GM12878 (cell line): ENCODE results near the gene SOCS6. TPM values are rescaled to one million over a fixed set of nuclear protein-coding genes. Genes with fewer than 3 reads are reported as not detected.

Source experiments
- ATAC-seq: fragments of 200-7000 bp; cut with Tn5 transposase; 3 replicates; pipeline ENCODE4 v1.9.1; 2020; ENCODE audit warnings: mild to moderate bottlenecking, moderate library complexity
- BruUV-seq: library from RNA; stranded (reverse); fragments of 400-500 nt; replicated peaks from 2 replicates; lab custom pipeline; 2021; lab: Mats Ljungman, UMichigan
- CTCF ChIA-PET: fragments of 300-600 bp; sonication (Branson Sonifier 250); formaldehyde crosslinking; extraction: SDS; loops from one replicate; lab custom pipeline; 2021; ENCODE audit warnings: inconsistent platforms; lab: Yijun Ruan, JAX
- POLR2A ChIA-PET: fragments of 350-600 bp; formaldehyde crosslinking; extraction: SDS; loops from one replicate; lab custom pipeline; 2021; ENCODE audit warnings: inconsistent platforms; lab: Charles Lee
- RAD21 ChIA-PET: fragments of 300-600 bp; sonication (Branson Sonifier 250); formaldehyde crosslinking; loops from one replicate; lab custom pipeline; 2023; ENCODE audit warnings: antibody characterized with exemption; ENCODE audit not compliant: unreplicated experiment; lab: Charles Lee
- SMC1A ChIA-PET: fragments of 300-600 bp; sonication (Branson Sonifier 250); formaldehyde crosslinking; loops from one replicate; lab custom pipeline; 2023; ENCODE audit not compliant: unreplicated experiment, uncharacterized antibody; lab: Charles Lee
- DNase-seq: peaks from one replicate; pipeline ENCODE4 v3.0.0-alpha.2; 2011; ENCODE audit warnings: low read depth, low spot score
- FAIRE-seq: peaks from 3 replicates; lab custom pipeline; 2011; peaks lifted over from hg19 to GRCh38; lab: Jason Lieb, UNC
- H2AFZ ChIP-seq: 2 replicates; pipeline ENCODE4 v1.6.0; 2011; ENCODE audit warnings: low read depth, low read length, control low read depth; ENCODE audit not compliant: control insufficient read depth
- H3K27ac ChIP-seq: 2 replicates; pipeline ENCODE4 v1.5.1; 2011; ENCODE audit warnings: control low read depth; ENCODE audit not compliant: control insufficient read depth, insufficient read depth
- H3K27me3 ChIP-seq, 2 experiments: replicated peaks in 1 of 2; 2 replicates each; pipeline versions ENCODE4 v1.6.0 to v1.6.1; 2011; ENCODE audit warnings: low read length in 1 of 2; ENCODE audit not compliant: control insufficient read depth in 2 of 2, insufficient read depth in 2 of 2
- H3K36me3 ChIP-seq, 2 experiments: 2 replicates each; pipeline ENCODE4 v1.5.1; 2011; ENCODE audit warnings: low read length in 1 of 2; ENCODE audit not compliant: control insufficient read depth in 2 of 2, insufficient read depth in 2 of 2
- H3K4me1 ChIP-seq: 2 replicates; pipeline ENCODE4 v1.6.1; 2011; ENCODE audit warnings: mild to moderate bottlenecking, low read length, moderate library complexity, mixed read lengths; ENCODE audit not compliant: control insufficient read depth, insufficient read depth
- H3K4me2 ChIP-seq: 2 replicates; pipeline ENCODE4 v1.6.0; 2011; ENCODE audit warnings: control low read depth; ENCODE audit not compliant: control insufficient read depth, insufficient read depth
- H3K4me3 ChIP-seq: fragments of 200-600 bp; sonication (generic); 2 replicates; pipeline ENCODE4 v1.5.1; 2016
- H3K79me2 ChIP-seq: 2 replicates; pipeline ENCODE4 v1.6.0; 2011; ENCODE audit warnings: low read length; ENCODE audit not compliant: control insufficient read depth, insufficient read depth
- H3K9ac ChIP-seq: 2 replicates; pipeline ENCODE4 v1.8.0; 2011; ENCODE audit warnings: low read length, control low read depth, mixed read lengths; ENCODE audit not compliant: control insufficient read depth, insufficient read depth
- H3K9me3 ChIP-seq: replicated peaks from 3 replicates; pipeline ENCODE4 v1.5.1; 2011; ENCODE audit warnings: mild to moderate bottlenecking, low read length; ENCODE audit not compliant: control insufficient read depth, insufficient read depth
- H4K20me1 ChIP-seq: 2 replicates; pipeline ENCODE4 v1.6.0; 2011; ENCODE audit not compliant: control insufficient read depth, insufficient read depth
- ASH2L ChIP-seq: fragments of 300-600, 200-600 bp; sonication (generic); IDR thresholded peaks from 2 replicates; pipeline ENCODE4 v1.6.1; 2017; ENCODE audit warnings: low read depth, mild to moderate bottlenecking, borderline replicate concordance
- ATF7 ChIP-seq: fragments of 450-650 bp; IDR thresholded peaks from 2 replicates; pipeline ENCODE4 v1.6.1; 2016; ENCODE audit warnings: low read depth, mild to moderate bottlenecking
- BCLAF1 ChIP-seq: fragments of 450-650 bp; IDR thresholded peaks from 2 replicates; pipeline ENCODE4 v1.6.1; 2017; ENCODE audit warnings: antibody characterized with exemption, mild to moderate bottlenecking, moderate library complexity
- CBFB ChIP-seq: IDR thresholded peaks from 2 replicates; pipeline ENCODE4 v1.6.1; 2016; ENCODE audit warnings: antibody characterized with exemption, low read depth
- E4F1 ChIP-seq: fragments of 450-650 bp; IDR thresholded peaks from 2 replicates; pipeline ENCODE4 v1.6.1; 2018; ENCODE audit warnings: borderline replicate concordance, mild to moderate bottlenecking; ENCODE audit not compliant: partially characterized antibody
- FOXK2 ChIP-seq: fragments of 450-650 bp; IDR thresholded peaks from 2 replicates; pipeline ENCODE4 v1.6.1; 2017; ENCODE audit warnings: mild to moderate bottlenecking, moderate library complexity
- GABPA ChIP-seq: IDR thresholded peaks from 2 replicates; pipeline ENCODE4 v1.6.1; 2014; ENCODE audit warnings: antibody characterized with exemption, low read depth, mild to moderate bottlenecking, inconsistent platforms
- HSF1 ChIP-seq: fragments of 150-350 bp; IDR thresholded peaks from 2 replicates; pipeline ENCODE4 v1.6.1; 2014; ENCODE audit warnings: mild to moderate bottlenecking, low read depth, low read length
- MEF2A ChIP-seq: IDR thresholded peaks from 2 replicates; pipeline ENCODE4 v1.6.1; 2011; ENCODE audit warnings: low read depth, mild to moderate bottlenecking, low read length, moderate library complexity; ENCODE audit not compliant: insufficient read depth
- POLR2A ChIP-seq: IDR thresholded peaks from 2 replicates; pipeline ENCODE4 v1.6.1; 2011; ENCODE audit warnings: low read depth, mild to moderate bottlenecking, low read length
- RELB ChIP-seq: fragments of 450-650 bp; IDR thresholded peaks from 2 replicates; pipeline ENCODE4 v1.6.1; 2017; ENCODE audit warnings: low read depth, mild to moderate bottlenecking, moderate library complexity
- SMARCA5 ChIP-seq: fragments of 450-650 bp; IDR thresholded peaks from 2 replicates; pipeline ENCODE4 v1.6.1; 2017; ENCODE audit warnings: mild to moderate bottlenecking
- WGBS: methylation state at CpG from one replicate; pipeline ENCODE4 v1.1.6; 2016; ENCODE audit warnings: low lambda C conversion rate; ENCODE audit not compliant: insufficient replicate concordance, insufficient coverage; ENCODE audit errors: missing lambda C conversion rate; 5-methylcytosine and 5-hydroxymethylcytosine counted together
- in situ Hi-C: fragments of 300-500 bp; cut with MboI; formaldehyde crosslinking; loops from 9 replicates; pipeline ENCODE4 v1.14.3; 2018; ENCODE audit warnings: mixed read lengths
- intact Hi-C: fragments of 100-400 bp; cut with micrococcal nuclease; formaldehyde crosslinking; loops from one replicate; pipeline ENCODE4 v1.14.2; 2022; ENCODE audit not compliant: unreplicated experiment
- polyA plus RNA-seq, 11 experiments: library from polyadenylated mRNA; depleted of rRNA in 4 of 11; unstranded in 6 of 11; stranded (reverse) in 5 of 11; fragments of >200 nt; fragmentation: Nextera tagmentation in 4 of 11; fragmentation: Illumina TruSeq in 1 of 11; extraction: Ambion mirVana in 4 of 11; extraction: Trizol in 1 of 11; gene quantifications; 1 replicate in 1 of 11; 2 replicates in 10 of 11; pipeline versions ENCODE4 v1.2.1 to v1.2.3, GENCODE V29; 2011 to 2016; ENCODE audit warnings: inconsistent platforms in 2 of 11, missing spikeins in 2 of 11, low read depth in 1 of 11
- total RNA-seq, 4 experiments: library from RNA; depleted of rRNA in 3 of 4; stranded (reverse); fragments of >200 nt in 3 of 4; fragmentation: Illumina TruSeq in 1 of 4; extraction: Trizol in 1 of 4; gene quantifications; 2 replicates each; pipeline versions ENCODE4 v1.2.1 to v1.2.3, GENCODE V29; 2013 to 2021

SOCS6 gene
- total and polyA plus RNA-seq, 10 of the 15 experiments (the other 5 are each of a cell fraction or from before 2014, with no cell fraction given), result 1.6 to 6.1 (median 4.1) TPM

GRCh38 chr18:70292628-70293027 lies 3.8 kb downstream of the SOCS6 start:
- POLR2A ChIA-PET, result interaction anchor here (0.6 kb wide), 1 partner anchor 118 kb away, joined by 5 read pairs; no protein-coding TSS in a partner anchor
- Histone ChIP-seq H2AFZ (no peak overlapping the region), H3K36me3 (no peaks in the 10 kb centered on the region)
- FAIRE-seq (no peak), ATAC-seq (no peak)
- SMC1A ChIA-PET, result no interaction called here
- in situ Hi-C loops, result no loop called here
- TF ChIP-seq MEF2A (no peak), ASH2L (no peak), SMARCA5 (no peak), POLR2A (no peak), CBFB (no peak), E4F1 (no peak), ATF7 (no peak), GABPA (no peak), FOXK2 (no peak), HSF1 (no peak), RELB (no peak), BCLAF1 (no peak)
- TF ChIP-seq, all 136 proteins: peak for 0
- H3K4me3 ChIP-seq, result no peak overlapping the region
- H3K9ac ChIP-seq, result no peak overlapping the region
- no TSS peak for BruUV-seq
- CTCF ChIA-PET, result interaction anchor here (0.7 to 1.0 kb wide), 2 partner anchors 97 to 162 kb away, joined by 3 read pairs; no protein-coding TSS in a partner anchor
- H4K20me1 ChIP-seq, result peaks cover 4% of the 10 kb centered on the region; the same call in 1 of the 2 replicates
- intact Hi-C loops, result loop anchor here (5.0 kb wide), 1 partner anchor 330 kb away; no protein-coding TSS in a partner anchor
- peaks cover 40% of the 10 kb centered on the region for H3K79me2 ChIP-seq
- no peaks in the 10 kb centered on the region for H3K9me3 ChIP-seq
- H3K4me2 ChIP-seq, result peak overlapping the region; percentile 7
- no peak for DNase-seq
- RAD21 ChIA-PET, result no interaction called here
- peaks cover 5% of the 10 kb centered on the region for H3K4me1 ChIP-seq
- no peaks in the 10 kb centered on the region for H3K27me3 ChIP-seq
- WGBS, result 94% methylated on average over 5 of the region's 5 CpGs
- no peak overlapping the region for H3K27ac ChIP-seq
